Measurements from ENCODE around the gene MICAL1.

DNA sequence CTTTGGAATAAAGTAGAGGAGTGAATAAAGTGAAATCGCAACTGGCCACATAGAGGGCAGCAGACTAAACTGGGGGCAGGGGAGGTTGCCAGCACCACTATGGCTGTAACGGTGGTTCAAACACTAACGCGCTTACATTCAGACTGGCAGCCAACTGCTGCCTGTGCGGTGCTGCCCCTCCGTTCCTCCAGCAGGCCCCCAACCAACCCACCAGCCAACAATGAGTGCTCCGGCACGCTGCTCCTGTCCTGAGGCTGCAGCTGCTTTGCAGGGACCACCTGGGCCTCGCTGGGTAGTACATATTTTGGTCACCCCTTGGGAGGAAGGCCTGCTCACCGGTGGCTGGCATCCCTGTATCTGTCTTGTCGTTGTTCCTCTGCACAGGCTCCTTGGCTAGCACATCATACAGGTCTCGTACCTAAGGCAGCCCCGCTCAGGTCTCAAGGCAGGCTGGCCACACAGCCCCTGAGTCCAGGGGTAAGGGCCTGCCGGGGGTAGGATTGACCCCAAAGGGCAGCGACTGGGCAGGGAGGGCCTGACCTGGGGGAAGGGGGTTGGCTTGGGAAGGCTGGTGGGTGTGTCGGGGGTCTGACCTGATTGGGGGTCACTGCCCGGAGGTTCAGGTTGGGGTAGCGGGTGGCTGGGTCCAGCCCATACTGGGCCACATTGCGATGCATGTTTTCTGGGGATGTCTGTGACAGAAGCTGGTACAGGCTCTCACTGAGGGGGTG lies 6.3 kb downstream of the MICAL1 start:
- TF ChIP-seq, protein P1, sequence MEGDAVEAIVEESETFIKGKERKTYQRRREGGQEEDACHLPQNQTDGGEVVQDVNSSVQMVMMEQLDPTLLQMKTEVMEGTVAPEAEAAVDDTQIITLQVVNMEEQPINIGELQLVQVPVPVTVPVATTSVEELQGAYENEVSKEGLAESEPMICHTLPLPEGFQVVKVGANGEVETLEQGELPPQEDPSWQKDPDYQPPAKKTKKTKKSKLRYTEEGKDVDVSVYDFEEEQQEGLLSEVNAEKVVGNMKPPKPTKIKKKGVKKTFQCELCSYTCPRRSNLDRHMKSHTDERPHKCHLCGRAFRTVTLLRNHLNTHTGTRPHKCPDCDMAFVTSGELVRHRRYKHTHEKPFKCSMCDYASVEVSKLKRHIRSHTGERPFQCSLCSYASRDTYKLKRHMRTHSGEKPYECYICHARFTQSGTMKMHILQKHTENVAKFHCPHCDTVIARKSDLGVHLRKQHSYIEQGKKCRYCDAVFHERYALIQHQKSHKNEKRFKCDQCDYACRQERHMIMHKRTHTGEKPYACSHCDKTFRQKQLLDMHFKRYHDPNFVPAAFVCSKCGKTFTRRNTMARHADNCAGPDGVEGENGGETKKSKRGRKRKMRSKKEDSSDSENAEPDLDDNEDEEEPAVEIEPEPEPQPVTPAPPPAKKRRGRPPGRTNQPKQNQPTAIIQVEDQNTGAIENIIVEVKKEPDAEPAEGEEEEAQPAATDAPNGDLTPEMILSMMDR (IDR thresholded peaks at IDR 0.05): no peak
- no peak for TF ChIP-seq POLR2A (IDR thresholded peaks at IDR 0.05)
